ENCODE measurements around the gene PIGQ. TPM values are rescaled to one million over a fixed set of nuclear protein-coding genes. Genes with fewer than 3 reads are reported as not detected.

PIGQ gene
- total and polyA plus RNA-seq, 2 donors (not counting 1 experiment from before 2014, with no cell fraction given) = 11.2 to 22.3 TPM

DNA sequence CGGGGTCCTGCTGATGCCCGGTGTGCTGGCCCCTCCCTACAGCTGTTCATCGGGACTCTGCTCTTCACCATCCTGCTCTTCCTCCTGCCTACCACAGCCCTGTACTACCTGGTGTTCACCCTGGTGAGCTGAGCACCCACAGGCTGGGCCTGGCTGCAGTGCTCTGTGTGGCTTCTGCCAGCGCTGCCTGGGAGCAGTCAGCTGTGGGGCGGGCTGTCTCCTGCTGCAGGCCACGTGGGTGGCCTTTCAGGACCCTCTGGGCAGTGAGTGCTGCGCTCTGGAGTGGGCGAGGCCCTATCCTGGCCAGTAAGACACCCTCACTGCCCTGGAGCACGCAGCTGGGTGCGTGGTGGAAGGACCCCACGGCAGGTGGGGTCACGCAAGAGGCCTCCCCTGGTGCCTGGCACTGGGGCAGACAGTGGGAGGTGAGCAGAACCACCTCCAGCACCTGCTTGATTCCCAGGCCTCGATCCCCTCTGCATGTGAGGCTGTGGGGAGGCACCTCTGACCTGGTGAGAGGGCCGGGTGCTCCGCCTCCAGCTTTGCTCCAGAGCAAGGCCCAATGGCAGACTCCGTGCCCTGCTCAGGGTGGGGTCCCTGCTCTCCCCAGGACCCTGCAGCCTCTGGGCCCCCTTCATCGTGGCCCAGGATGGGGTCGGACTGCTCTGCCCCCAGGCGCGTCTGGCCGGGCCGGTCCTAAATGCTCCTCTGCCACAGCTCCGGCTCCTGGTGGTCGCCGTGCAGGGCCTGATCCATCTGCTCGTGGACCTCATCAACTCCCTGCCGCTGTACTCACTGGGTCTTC is 10.6 kb downstream of the PIGQ start:
- no peaks in the 10 kb centered on the region for H4K20me1 ChIP-seq (ENCODE audit: control insufficient read depth, extremely low read depth, insufficient read depth, low read length)
- peaks cover 8% of the 10 kb centered on the region for H3K36me3 ChIP-seq (ENCODE audit: control insufficient read depth, insufficient read depth, low read length)
- no peaks in the 10 kb centered on the region for H3K4me1 ChIP-seq (ENCODE audit: control insufficient read depth, extremely low read depth, insufficient read depth, low read length)
- no peak overlapping the region for H3K4me2 ChIP-seq (ENCODE audit: extremely low read depth, insufficient read depth, low read length)
- H3K9ac ChIP-seq (ENCODE audit: insufficient read depth, low read length) = no peak overlapping the region
- TF ChIP-seq, protein P1, sequence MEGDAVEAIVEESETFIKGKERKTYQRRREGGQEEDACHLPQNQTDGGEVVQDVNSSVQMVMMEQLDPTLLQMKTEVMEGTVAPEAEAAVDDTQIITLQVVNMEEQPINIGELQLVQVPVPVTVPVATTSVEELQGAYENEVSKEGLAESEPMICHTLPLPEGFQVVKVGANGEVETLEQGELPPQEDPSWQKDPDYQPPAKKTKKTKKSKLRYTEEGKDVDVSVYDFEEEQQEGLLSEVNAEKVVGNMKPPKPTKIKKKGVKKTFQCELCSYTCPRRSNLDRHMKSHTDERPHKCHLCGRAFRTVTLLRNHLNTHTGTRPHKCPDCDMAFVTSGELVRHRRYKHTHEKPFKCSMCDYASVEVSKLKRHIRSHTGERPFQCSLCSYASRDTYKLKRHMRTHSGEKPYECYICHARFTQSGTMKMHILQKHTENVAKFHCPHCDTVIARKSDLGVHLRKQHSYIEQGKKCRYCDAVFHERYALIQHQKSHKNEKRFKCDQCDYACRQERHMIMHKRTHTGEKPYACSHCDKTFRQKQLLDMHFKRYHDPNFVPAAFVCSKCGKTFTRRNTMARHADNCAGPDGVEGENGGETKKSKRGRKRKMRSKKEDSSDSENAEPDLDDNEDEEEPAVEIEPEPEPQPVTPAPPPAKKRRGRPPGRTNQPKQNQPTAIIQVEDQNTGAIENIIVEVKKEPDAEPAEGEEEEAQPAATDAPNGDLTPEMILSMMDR (conservative IDR thresholded peaks at IDR 0.05 in 1 of 2, IDR thresholded peaks at IDR 0.05 in 1 of 2; ENCODE audit: low read depth in 1 of 2, low read length in 2 of 2) = no peak
- no peak for TF ChIP-seq EZH2 (IDR thresholded peaks at IDR 0.05; ENCODE audit: low read length, missing control alignments)
- no peak overlapping the region for H3K27ac ChIP-seq (ENCODE audit: insufficient read depth, low read length)
- no peaks in the 10 kb centered on the region for H3K9me3 ChIP-seq (ENCODE audit: control insufficient read depth, insufficient read depth, low read depth, low read length)
- no peak overlapping the region for H2AFZ ChIP-seq (ENCODE audit: low read length)
- H3K79me2 ChIP-seq (ENCODE audit: control insufficient read depth, insufficient read depth, low read length) = no peaks in the 10 kb centered on the region
- H3K27me3 ChIP-seq (ENCODE audit: control insufficient read depth, insufficient read depth, low read length) = no peaks in the 10 kb centered on the region
- no peak overlapping the region for H3K4me3 ChIP-seq (replicated peaks in 1 of 4; ENCODE audit: control extremely low read depth in 1 of 4, insufficient read depth in 1 of 4, low read depth in 3 of 4, low read length in 4 of 4)
- DNase-seq (ENCODE audit: low read depth in 2 of 2) = no peak

DNA sequence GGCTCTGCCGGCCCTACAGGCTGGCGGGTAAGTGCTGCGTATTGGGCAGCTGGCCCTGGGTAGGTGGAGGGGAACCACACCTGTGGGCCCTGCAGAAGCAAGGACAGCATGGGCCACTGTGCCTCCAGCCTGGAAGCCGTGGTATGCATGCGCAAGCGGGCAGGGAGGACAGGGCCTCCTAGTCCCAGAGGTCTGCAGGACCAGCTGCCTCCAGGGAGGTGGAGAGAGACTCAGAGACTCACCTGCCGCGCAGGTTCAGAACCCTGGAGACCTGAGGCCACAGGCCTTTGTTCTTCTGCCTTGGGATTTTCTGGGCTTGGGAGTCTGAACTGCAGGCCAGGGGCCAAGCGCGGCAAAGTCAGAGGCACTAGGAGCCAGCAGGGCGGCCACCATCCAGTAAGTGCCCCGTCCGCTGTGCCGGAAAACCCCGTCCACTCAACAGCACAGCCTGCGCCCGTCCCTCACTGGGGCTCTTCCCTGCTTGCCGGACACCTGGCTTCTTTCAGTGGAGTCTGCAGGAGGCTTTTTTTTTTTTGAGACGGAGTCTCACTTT is 11.3 kb downstream of the PIGQ start:
- H3K79me2 ChIP-seq (ENCODE audit: control insufficient read depth, insufficient read depth, low read length) = no peaks in the 10 kb centered on the region
- peaks cover 5% of the 10 kb centered on the region for H3K36me3 ChIP-seq (ENCODE audit: control insufficient read depth, insufficient read depth, low read length)
- H3K4me3 ChIP-seq (replicated peaks in 1 of 4; ENCODE audit: control extremely low read depth in 1 of 4, insufficient read depth in 1 of 4, low read depth in 3 of 4, low read length in 4 of 4) = no peak overlapping the region
- no peak for DNase-seq (ENCODE audit: low read depth in 2 of 2)
- H4K20me1 ChIP-seq (ENCODE audit: control insufficient read depth, extremely low read depth, insufficient read depth, low read length) = no peaks in the 10 kb centered on the region
- no peaks in the 10 kb centered on the region for H3K27me3 ChIP-seq (ENCODE audit: control insufficient read depth, insufficient read depth, low read length)
- H3K4me2 ChIP-seq (ENCODE audit: extremely low read depth, insufficient read depth, low read length) = no peak overlapping the region
- TF ChIP-seq, protein P1 (conservative IDR thresholded peaks at IDR 0.05 in 1 of 2, IDR thresholded peaks at IDR 0.05 in 1 of 2; ENCODE audit: low read depth in 1 of 2, low read length in 2 of 2) = no peak
- no peak overlapping the region for H2AFZ ChIP-seq (ENCODE audit: low read length)
- no peaks in the 10 kb centered on the region for H3K9me3 ChIP-seq (ENCODE audit: control insufficient read depth, insufficient read depth, low read depth, low read length)
- H3K9ac ChIP-seq (ENCODE audit: insufficient read depth, low read length) = no peak overlapping the region
- peaks cover 3% of the 10 kb centered on the region for H3K4me1 ChIP-seq (ENCODE audit: control insufficient read depth, extremely low read depth, insufficient read depth, low read length)
- no peak overlapping the region for H3K27ac ChIP-seq (ENCODE audit: insufficient read depth, low read length)

DNA sequence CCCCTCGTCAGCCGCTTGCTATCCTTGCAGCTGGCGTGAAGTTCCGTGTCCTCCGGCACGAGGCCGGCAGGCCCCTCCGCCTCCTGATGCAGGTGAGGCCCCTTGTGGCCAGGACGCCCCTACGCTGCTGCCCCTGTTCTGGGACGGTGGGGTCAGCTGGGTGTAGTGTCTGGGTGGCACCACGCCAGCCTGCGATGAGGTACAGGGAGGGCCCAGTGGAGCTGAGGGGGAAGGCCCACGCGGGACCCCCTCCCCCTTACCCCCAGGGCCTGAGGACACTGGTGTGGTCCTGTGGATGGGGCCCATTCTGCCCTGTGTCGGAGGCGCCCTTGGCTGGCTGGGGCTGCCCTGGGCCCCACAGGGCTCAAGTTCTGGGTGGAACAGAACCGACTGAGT is 12.4 kb downstream of the PIGQ start:
- Histone ChIP-seq H3K36me3 (ENCODE audit: control insufficient read depth, insufficient read depth, low read length) (peaks cover 4% of the 10 kb centered on the region), H3K4me3 (replicated peaks in 1 of 4; ENCODE audit: control extremely low read depth in 1 of 4, insufficient read depth in 1 of 4, low read depth in 3 of 4, low read length in 4 of 4) (no peak overlapping the region), H3K9me3 (ENCODE audit: control insufficient read depth, insufficient read depth, low read depth, low read length) (no peaks in the 10 kb centered on the region), H3K27me3 (ENCODE audit: control insufficient read depth, insufficient read depth, low read length) (no peaks in the 10 kb centered on the region), H3K4me2 (ENCODE audit: extremely low read depth, insufficient read depth, low read length) (no peak overlapping the region), H3K79me2 (ENCODE audit: control insufficient read depth, insufficient read depth, low read length) (no peaks in the 10 kb centered on the region), H4K20me1 (ENCODE audit: control insufficient read depth, extremely low read depth, insufficient read depth, low read length) (no peaks in the 10 kb centered on the region), H3K4me1 (ENCODE audit: control insufficient read depth, extremely low read depth, insufficient read depth, low read length) (peaks cover 6% of the 10 kb centered on the region), H3K9ac (ENCODE audit: insufficient read depth, low read length) (no peak overlapping the region), H3K27ac (ENCODE audit: insufficient read depth, low read length) (no peak overlapping the region), H2AFZ (ENCODE audit: low read length) (no peak overlapping the region)
- TF ChIP-seq, protein P1 (conservative IDR thresholded peaks at IDR 0.05 in 1 of 2, IDR thresholded peaks at IDR 0.05 in 1 of 2; ENCODE audit: low read depth in 1 of 2, low read length in 2 of 2) = no peak
- no peak for TF ChIP-seq EZH2 (IDR thresholded peaks at IDR 0.05; ENCODE audit: low read length, missing control alignments)
- no peak for DNase-seq (ENCODE audit: low read depth in 2 of 2)
